ENCODE data around the gene RXFP4.
"Not testable (repeated sequence)": the region's sequence is repeated elsewhere in the genome, so short reads cannot be mapped to it uniquely, and the experiment has no call there.

Gene RXFP4

DNA sequence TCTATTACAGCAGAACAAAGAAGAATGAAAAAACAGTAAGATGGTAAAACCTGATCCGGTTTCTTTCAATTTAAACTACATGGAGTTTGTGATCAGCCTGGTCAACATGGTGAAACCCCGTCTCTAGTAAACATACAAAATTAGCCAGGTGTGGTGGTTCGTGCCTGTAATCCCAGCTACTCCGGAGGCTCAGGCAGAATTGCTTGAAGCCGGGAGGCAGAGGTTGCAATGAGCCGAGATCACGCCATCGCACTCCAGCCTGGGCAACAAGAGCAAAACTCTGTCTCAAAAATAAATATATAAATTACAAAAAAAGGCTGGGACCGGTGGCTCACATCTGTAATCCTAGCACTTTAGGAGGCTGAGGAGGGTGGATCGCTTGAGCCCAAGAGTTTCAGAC, 10.7 kb upstream of the RXFP4 start:
- not testable (repeated sequence) for DNase-seq (ENCODE audit: low read depth)

DNA sequence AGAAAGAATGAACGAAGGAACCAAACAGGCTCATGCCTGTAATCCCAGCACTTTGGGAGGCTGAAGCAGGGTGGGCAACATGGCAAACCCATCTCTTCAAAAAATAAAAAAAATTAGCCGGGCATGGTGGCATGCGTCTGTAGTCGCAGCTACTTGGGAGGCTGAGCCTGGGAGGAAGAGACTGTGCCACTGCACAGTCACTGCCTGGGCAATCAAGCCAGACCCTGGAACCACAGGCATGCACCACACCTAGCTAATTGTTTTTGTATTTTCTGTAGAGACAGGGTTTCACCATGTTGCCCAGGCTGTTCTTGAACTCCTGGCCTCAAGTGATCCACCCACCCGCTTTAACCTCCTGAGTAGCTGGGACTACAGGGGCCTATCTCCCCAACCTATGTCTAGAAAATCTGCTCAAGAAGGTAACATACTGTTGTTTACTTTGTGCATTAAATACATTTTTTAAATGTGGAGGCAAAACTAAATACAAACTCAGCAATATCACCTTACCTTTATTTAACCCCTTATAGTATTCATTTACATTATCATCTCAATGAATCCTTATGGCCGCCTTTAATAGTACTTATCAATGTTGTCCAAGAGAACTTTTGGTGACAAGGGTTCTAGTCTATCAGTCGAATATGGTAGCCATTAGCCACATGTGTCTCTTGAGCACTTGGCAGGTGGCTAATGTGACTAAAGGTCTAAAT, 10.0 kb upstream of the RXFP4 start:
- DNase-seq (ENCODE audit: low read depth), result no peak

DNA sequence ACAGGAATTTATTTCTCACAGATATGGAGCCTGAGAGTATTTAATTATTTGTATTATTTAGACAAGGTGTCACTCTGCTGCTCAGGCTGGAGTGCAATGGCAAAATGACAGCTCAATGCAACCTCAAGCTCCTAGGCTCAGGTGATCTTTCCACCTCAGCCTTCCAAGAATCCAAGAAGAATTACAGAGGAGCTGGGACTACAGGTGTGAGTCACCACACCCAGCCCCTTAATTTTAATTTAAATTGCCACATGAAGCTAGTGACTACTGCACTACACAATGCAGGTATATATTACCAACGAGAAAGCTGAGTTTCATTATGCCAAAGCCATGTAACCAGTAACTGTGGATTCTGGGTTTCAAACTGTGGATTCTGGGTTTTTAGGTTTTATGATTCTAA, 9.4 kb upstream of the RXFP4 start:
- DNase-seq (ENCODE audit: low read depth), result no peak

DNA sequence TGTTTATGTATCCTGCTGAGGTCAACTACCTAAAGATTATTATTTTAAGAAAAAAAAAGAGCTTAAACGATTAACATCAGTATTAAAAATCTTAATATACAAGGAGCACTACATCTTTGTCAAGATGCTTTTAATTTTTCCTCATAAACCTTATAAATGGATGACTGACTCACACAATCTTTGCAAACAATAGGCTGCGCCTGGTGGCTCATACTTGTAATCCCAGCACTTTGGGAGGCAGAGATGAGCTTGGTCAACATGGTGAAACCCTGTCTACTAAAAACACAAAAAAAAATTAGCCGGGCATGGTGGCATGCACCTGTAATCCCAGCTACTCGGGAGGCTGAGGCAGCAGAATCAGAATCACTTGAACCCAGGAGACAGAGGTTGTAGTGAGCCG, 9.0 kb upstream of the RXFP4 start:
- DNase-seq (ENCODE audit: low read depth), result no peak

DNA sequence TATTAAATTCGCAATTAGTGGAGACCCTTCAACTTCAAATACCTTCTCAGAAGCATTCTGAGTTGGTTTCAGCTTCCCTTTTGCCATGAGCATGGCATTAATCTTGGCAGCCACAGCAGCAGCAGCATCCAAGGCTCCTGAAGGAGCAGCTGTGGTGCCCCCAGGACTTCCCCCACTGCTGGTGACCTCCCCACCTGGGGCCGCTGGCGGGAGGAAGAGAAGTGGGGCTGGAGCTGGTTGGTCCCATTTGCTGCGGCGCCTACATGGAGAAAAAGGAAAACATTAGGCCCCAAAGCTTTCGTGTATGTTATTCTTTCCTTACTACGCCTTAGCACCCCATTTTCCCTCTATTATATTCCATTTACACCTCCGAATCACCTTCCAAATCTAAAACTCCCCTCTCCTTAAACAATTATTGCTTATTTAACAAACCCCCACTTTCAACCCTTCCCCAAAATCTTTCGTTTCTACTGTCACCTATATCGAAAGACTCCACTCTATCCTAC, 7.8 kb upstream of the RXFP4 start:
- no peak for DNase-seq (ENCODE audit: low read depth)

DNA sequence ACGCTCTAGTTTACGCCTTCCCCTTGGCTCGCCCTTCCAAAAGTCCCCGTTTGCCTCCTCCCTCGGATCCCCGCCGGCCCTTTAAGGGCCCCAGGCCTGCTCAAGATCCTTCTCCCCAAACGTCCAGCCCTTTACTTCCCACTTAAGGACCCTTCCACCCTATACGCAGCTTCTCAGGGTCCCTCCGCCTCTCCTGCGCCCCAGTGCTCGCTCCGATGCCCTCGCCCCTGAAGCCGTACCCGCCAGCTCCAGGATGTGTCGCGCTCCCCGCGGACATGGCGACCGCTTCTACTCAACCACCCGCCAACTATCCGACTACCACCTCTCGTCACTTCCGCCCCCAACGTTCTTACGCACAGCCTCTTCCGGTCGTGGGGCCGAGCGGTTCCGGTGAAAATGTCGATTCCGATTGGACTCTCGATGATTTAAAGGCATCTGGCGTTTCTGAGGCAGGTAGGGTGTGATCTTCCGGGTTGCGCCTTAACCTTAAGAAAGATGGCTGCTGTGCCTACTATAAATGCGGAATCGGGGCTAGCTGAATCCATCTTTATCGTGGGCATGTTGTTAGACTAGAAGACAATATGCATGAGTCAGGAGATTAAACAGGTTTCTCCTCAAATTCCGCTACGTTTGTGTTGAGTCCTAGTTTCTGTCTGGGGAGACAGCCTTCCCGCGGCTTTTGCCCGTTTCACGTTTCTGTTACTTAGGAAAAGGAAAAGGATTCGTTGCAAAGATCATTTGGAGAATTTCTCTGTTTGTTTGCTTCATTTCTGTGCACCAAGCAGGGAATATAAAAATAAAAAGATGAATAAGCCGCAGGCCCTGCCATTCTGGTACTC, 7.1 kb upstream of the RXFP4 start, which contains the start of gene KHDC4:
Gene KHDC4, minus strand, starts transcription at position 317 of the 839 bp plus-strand sequence. Its CDS starts 40 bp downstream, at position 277.
- DNase-seq (ENCODE audit: low read depth), result peak; percentile 84

DNA sequence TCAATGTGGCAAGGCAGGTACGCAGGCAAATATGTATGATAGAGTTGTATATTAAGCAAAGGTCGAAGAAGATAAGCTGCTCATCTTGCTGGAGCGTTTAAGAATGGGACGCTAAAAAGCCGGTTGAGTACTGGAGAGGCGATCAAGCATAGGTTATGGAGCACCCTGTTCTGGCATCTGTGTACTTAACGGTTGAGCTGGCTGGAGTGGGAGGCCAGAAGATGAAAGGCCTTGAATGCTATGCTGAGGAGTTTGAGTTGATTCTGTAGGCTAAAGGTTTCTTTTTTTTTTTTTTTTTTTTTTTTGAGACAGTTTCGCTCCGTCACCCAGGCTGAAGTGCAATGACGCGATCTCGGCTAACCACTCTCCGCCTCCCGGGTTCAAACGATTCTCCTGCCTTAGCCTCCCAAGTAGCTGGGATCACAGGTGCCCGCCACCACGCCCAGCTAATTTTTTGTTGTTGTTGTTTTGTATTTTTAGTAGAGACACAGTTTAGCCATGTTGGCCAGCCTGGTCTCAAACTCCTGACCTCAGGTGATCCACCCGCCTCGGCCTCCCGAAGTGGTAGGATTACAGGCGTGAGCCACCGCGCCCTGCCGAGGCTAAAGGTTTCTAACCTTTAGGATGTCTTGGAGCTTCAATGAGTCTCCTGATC, 6.4 kb upstream of the RXFP4 start:
- DNase-seq (ENCODE audit: low read depth), result no peak

DNA sequence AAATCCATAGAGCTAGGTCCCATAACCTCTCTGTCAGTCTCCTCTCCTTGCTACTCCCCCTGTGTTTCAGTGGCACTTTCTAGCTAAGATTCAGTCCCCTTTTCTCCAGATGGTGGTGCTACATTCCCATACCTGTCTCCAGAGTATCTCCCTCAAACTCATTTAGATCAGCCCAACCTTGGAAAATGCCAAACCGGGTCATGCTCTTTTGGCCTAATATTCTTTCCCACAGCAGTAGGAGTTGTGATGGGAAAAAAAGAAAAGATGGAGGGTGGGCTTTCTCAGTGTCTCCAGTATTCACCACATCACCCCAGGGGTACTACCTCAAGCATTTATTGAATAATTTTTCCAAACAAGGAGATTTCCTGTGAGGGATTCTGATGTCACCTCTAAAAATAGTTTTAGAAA, 3.2 kb upstream of the RXFP4 start:
- DNase-seq (ENCODE audit: low read depth), result no peak

DNA sequence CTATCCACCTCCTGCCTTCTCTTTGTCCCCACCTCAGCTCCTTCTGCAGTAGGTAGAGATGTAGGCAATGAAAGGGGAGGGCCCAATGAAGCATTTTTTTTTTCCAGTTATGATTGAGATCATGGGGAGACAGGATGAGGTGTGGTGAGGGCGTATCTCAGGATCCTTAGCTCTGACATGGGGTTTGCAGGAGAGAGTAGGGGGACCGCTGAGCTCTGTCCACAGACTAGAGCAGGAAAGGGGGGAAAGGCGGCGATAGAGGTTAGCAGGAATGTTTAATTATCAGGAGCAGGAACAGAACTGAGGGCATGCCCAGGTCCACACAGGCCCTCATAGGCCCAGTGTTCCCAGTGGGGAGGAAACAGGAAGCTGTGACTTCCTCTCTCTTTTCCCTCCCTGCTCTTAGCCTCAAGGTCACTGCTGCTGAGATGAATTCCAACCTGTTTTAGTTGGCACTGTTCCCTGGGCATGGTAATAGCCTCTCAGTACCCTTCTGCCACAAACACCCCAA, 901 bp upstream of the RXFP4 start:
- DNase-seq (ENCODE audit: low read depth), result no peak

DNA sequence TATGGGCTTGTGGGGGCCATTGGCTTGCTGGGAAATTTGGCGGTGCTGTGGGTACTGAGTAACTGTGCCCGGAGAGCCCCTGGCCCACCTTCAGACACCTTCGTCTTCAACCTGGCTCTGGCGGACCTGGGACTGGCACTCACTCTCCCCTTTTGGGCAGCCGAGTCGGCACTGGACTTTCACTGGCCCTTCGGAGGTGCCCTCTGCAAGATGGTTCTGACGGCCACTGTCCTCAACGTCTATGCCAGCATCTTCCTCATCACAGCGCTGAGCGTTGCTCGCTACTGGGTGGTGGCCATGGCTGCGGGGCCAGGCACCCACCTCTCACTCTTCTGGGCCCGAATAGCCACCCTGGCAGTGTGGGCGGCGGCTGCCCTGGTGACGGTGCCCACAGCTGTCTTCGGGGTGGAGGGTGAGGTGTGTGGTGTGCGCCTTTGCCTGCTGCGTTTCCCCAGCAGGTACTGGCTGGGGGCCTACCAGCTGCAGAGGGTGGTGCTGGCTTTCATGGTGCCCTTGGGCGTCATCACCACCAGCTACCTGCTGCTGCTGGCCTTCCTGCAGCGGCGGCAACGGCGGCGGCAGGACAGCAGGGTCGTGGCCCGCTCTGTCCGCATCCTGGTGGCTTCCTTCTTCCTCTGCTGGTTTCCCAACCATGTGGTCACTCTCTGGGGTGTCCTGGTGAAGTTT, 550 bp downstream of the RXFP4 start:
- DNase-seq (ENCODE audit: low read depth), result no peak

DNA sequence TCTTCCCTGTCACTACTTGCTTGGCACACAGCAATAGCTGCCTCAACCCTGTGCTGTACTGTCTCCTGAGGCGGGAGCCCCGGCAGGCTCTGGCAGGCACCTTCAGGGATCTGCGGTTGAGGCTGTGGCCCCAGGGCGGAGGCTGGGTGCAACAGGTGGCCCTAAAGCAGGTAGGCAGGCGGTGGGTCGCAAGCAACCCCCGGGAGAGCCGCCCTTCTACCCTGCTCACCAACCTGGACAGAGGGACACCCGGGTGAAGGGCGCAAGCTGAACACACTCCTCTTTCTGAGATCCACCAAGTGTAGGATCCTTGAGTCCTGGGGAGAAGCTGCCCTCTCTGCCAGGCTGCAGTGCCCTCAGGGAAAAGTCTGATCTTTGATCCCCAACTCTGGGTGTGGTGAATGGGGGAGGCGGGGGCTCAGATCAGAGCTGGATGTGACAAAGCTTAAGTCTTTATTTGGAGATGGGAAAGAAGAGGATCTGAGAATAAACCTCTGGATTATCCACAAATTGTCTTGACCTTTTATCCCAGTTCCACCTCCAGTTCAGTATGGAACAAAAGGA, 1.2 kb downstream of the RXFP4 start:
- DNase-seq (ENCODE audit: low read depth), result no peak

DNA sequence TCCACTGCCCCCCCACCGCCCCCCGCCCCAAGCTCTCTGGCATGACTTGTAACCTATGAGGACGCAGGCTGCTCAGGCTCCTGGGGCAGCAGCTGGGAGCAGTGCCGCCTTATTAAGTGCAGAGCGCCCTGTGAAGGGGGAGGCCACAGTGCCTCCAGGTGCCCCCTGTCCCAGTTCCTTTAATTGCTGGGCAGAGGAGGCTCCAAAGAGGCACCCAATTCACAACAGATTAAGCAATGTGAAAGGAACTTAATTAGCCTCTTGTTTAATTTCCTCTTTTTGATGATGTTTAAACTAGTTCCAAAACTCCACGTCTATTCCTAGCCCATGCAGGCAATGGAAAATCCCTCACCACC, 3.0 kb downstream of the RXFP4 start:
- DNase-seq (ENCODE audit: low read depth), result no peak

DNA sequence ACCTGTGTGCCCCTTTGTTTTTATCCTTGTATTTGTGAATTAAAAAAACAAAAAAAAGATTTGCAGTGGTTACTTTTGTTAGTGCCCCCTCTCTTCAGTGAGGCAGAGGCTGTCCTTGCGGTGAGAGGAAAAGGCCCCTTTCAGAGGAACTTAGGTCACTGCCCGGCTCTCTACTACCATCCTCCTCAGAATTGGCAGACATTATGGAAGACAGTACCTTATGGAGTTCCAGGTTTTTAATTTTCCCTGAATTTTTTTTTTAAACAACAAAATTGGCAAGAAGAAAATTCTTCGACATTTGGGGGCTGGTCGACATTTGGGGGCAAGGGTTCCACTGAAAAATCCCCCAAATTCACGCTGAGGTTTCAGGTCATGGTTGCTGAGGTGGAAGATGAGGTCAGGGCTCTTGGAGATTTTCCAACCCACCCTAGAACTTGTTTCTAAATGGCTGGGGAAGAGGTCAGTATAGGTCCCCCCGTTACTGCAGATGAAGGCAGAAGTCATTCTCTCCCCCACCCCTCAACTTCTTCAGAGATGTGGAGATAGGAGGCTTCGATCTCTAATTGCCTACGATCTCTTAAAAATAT, 5.3 kb downstream of the RXFP4 start:
- DNase-seq (ENCODE audit: low read depth), result no peak

DNA sequence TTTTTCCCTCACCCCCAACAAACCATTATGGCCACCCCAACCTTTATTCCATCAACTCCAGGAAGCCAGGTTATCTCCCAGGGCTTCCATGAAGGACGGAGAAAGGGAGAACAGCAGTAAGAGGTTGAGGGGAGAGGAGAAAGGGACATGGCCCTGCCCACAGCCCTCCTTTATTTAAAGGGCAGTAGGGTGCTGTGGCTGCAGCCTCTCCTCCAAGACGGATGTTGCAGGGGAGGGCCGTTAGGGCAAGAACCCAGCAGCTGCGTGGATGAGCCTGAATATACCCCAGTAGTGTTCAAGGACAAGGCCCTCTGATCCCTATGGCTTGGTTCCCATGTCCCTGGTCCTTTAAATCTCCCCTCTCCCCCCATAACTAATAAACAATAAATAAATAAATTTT, 5.9 kb downstream of the RXFP4 start:
- no peak for DNase-seq (ENCODE audit: low read depth)

DNA sequence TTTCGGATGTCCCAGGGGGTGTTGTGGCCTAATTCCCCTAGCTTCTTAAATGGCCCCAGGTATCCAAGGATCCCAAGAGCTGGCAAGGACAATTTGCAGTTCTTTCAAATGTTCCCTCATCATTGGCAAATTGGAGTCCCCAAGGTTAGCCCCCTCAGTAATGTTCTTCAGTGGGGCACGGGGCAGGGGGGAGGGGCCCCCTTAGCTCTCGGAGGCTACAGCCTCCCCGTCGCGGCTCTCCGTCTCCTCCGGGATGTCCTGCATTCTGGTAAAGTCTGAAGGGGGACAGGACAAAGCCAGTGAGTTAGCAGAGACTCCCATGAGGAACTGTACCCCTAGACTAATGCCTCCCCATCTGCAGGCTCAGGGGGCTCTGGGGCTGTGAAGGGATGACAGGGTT, 6.3 kb downstream of the RXFP4 start:
- no peak for DNase-seq (ENCODE audit: low read depth)

DNA sequence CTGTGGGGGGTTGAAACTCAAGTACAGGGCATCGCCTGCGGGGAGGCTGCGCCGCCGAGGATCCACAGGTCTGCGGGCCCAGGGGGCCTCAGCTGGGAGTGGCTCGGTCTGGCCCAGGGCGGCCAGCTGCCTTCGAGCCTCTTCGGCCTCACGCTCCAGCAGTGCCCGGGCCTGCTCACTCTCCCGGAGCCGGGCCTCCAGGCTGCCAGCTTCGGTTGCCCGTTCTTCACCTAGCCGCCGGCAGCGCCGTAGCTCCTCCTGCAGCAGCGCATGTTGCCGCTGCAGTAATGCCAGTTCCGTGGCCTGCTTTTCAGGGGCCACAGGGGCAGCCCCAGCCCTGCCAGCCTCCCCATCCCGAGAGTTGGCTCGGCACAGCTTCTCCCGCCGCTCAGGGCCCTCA, 9.4 kb downstream of the RXFP4 start:
- no peak for DNase-seq (ENCODE audit: low read depth)

DNA sequence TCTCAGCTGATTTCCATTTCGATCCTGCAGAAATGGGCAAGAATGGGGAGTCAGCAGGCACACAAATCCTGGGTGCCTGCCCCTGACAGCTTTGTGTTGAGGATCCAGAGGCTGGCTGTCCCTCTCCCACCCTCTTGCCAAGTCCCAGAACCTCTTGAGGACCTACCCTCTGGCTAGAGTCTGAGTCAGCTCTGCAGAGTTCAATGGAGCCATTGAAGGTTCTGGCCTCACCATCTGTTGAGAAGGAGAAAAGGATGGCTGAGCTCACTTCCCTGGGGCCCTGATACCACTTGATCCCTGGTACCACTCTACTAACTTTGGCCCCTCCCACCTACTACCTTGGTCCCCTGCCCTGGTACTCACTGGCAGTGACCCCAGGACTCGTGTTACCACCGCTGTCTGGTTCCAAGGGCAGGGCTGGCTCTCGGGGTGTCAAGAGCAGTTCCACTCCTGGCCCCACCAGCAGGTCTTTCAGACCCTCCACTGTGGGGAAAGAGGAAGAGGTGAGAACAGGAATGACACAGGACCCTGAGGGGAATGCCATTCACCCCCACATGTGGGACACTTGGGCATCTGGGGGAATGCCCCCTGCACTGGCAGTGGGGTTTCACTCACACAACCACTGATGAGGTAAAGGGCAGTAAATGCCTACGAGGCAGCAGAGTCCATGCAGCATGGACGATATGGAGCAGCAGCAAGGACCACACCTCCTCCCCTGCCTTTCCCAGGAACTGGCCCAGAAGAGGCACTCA, 10.5 kb downstream of the RXFP4 start:
- no peak for DNase-seq (ENCODE audit: low read depth)

DNA sequence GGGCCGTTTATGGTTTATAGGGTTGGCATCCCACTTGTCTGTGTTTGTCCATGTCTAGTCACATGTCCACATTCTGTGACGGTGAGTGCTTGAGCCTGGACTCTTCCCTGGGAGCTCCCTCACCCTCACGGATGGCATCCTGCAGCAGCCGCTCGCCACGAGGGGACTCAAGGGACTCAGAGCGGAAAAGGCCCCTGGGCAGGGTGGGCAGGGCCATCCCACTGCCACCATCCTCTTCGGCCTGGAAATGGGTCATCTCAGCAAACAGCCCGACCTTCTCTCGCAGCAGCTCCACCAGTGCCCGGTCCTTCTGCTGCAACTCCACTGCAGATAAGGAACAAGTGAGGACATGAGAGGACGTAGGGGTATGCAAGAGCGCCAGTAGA, 11.1 kb downstream of the RXFP4 start:
- no peak for DNase-seq (ENCODE audit: low read depth)

DNA sequence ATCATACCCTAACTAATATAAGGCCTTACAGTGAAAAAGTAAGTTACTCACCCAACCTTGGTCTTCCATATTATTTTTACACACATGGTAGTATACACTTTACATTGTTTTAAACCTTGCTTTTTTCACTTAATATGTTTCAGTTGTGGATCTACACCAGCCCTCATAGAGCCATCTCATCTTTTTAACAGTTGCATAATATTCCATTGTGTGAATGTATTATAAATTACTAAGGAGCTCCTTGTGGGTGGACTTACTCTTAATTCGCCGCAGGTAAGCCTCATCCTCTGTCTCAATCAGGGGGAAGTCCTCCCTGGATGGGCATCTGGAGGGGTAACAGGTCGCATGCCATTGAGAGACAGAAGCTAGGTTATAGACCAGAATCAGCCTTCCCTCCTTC, 13.2 kb downstream of the RXFP4 start:
- DNase-seq (ENCODE audit: low read depth), result no peak

DNA sequence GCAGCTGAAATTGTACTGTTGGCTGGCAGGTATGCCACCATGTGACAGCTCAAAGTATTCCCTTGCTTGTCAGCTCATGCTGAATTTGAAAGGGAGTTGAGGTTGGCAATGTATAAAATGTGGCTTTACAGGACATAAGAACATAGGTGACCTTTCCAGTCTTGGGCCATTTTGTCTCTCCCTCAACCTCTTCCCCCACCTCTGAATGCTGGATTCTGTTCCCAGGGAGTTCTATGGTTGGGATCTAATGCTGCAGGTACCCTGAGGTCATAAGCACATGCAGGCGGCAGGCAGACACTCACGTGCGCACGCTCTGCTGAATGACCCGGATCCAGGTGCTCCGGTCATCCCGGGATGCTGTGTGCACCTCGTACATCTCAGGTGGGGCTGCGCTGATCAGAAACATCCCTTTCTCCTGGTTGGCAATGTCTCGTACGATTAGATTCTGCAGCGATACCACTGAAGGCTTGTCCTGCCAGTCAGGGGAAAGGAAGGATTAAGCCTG, 16.0 kb downstream of the RXFP4 start:
- DNase-seq (ENCODE audit: low read depth), result no peak
